SU-DHL-6 (cell line): ENCODE measurements around the gene ZBTB7B.

Experiments used
- H2AFZ ChIP-seq: fragments of 200-600 bp; sonication (generic); 2 replicates; pipeline ENCODE4 v1.6.1; 2014; ENCODE audit warnings: low read depth, mild to moderate bottlenecking, moderate library complexity, mixed read lengths, antibody characterized with exemption, low read length; ENCODE audit not compliant: severe bottlenecking
- H3F3A ChIP-seq: fragments of 200-600 bp; shearing (Covaris generic); 2 replicates; pipeline ENCODE4 v1.6.0; 2016; ENCODE audit warnings: antibody characterized with exemption, mild to moderate bottlenecking; ENCODE audit not compliant: insufficient read depth
- H3K27ac ChIP-seq: fragments of 200-600 bp; sonication (generic); 2 replicates; pipeline ENCODE4 v1.5.1; 2016; ENCODE audit warnings: low read depth, mild to moderate bottlenecking, low read length, moderate library complexity, mixed read lengths
- H3K27me3 ChIP-seq: fragments of 200-600 bp; sonication (generic), shearing (Covaris generic); 2 replicates; pipeline ENCODE4 v1.6.0; 2014; ENCODE audit warnings: mild to moderate bottlenecking, low read length
- H3K36me3 ChIP-seq: fragments of 200-600 bp; sonication (generic); 2 replicates; pipeline ENCODE4 v1.6.1; 2014; ENCODE audit warnings: mild to moderate bottlenecking, low read length, mixed read lengths
- H3K4me2 ChIP-seq: fragments of 300-600, 200-600 bp; shearing (Covaris generic), sonication (generic); 2 replicates; pipeline ENCODE4 v1.6.0; 2014; ENCODE audit warnings: low read length, low read depth, mild to moderate bottlenecking; ENCODE audit not compliant: poor library complexity, severe bottlenecking
- H3K4me3 ChIP-seq: fragments of 200-600 bp; sonication (generic); 2 replicates; pipeline ENCODE4 v1.5.1; 2014; ENCODE audit warnings: antibody characterized with exemption, low read length, mild to moderate bottlenecking, mixed read lengths; ENCODE audit not compliant: insufficient read depth, poor library complexity, severe bottlenecking
- H3K79me2 ChIP-seq: fragments of 200-600 bp; sonication (generic); 2 replicates; pipeline ENCODE4 v1.6.1; 2014; ENCODE audit warnings: mild to moderate bottlenecking, low read length, moderate library complexity; ENCODE audit not compliant: insufficient read depth
- H3K9ac ChIP-seq: fragments of 200-600 bp; sonication (generic); 2 replicates; pipeline ENCODE4 v1.7.0; 2014; ENCODE audit warnings: mild to moderate bottlenecking, low read length
- H3K9me2 ChIP-seq: fragments of 200-600 bp; sonication (generic); replicated peaks from 2 replicates; pipeline ENCODE4 v1.6.1; 2014; ENCODE audit warnings: low read length; ENCODE audit not compliant: insufficient read depth
- H3K9me3 ChIP-seq: fragments of 200-600 bp; sonication (generic); 2 replicates; pipeline ENCODE4 v1.6.1; 2014; ENCODE audit warnings: low read length, mixed read lengths; ENCODE audit not compliant: insufficient read depth
- H4K20me1 ChIP-seq: fragments of 200-600 bp; sonication (generic); 2 replicates; pipeline ENCODE4 v1.6.1; 2014; ENCODE audit warnings: low read depth, mild to moderate bottlenecking, antibody characterized with exemption, low read length, moderate library complexity, mixed read lengths
- CTCF ChIP-seq: fragments of 200-600 bp; sonication (generic); IDR thresholded peaks from one replicate; pipeline ENCODE4 v1.5.1; 2017; ENCODE audit warnings: antibody characterized with exemption, mild to moderate bottlenecking, low read length, moderate library complexity; ENCODE audit not compliant: insufficient read depth, poor library complexity, severe bottlenecking
- EZH2phosphoT487 ChIP-seq: fragments of 200-600 bp; sonication (generic), shearing (Covaris generic); conservative IDR thresholded peaks from 2 replicates; pipeline ENCODE4 v1.6.1; 2018; ENCODE audit warnings: mild to moderate bottlenecking, antibody characterized with exemption, low read length, moderate library complexity, mixed read lengths

Gene ZBTB7B

GRCh38 chr1:154957091-154957657 lies 45.4 kb upstream of the ZBTB7B start:
- peaks cover 25% of the 10 kb centered on the region for H3F3A ChIP-seq
- no peak overlapping the region for H3K4me3 ChIP-seq
- no peak for TF ChIP-seq EZH2phosphoT487
- no peak for TF ChIP-seq CTCF
- H3K27me3 ChIP-seq = no peaks in the 10 kb centered on the region
- no peaks in the 10 kb centered on the region for H3K9me2 ChIP-seq
- H3K9ac ChIP-seq = no peak overlapping the region
- no peaks in the 10 kb centered on the region for H3K9me3 ChIP-seq
- no peaks in the 10 kb centered on the region for H3K36me3 ChIP-seq
- no peak overlapping the region for H3K27ac ChIP-seq
- H3K79me2 ChIP-seq = peaks cover 12% of the 10 kb centered on the region
- H4K20me1 ChIP-seq = no peaks in the 10 kb centered on the region
- H2AFZ ChIP-seq = no peak overlapping the region
- no peak overlapping the region for H3K4me2 ChIP-seq

- no peaks in the 10 kb centered on the region for H4K20me1 ChIP-seq
- no peak overlapping the region for H3K27ac ChIP-seq
- H3K36me3 ChIP-seq = no peaks in the 10 kb centered on the region
- no peak overlapping the region for H2AFZ ChIP-seq
- TF ChIP-seq EZH2phosphoT487 = no peak
- H3K27me3 ChIP-seq = no peaks in the 10 kb centered on the region
- peaks cover 12% of the 10 kb centered on the region for H3K79me2 ChIP-seq
- no peak overlapping the region for H3K9ac ChIP-seq
- H3K4me2 ChIP-seq = no peak overlapping the region
- H3F3A ChIP-seq = peaks cover 29% of the 10 kb centered on the region
- no peaks in the 10 kb centered on the region for H3K9me3 ChIP-seq
- no peak overlapping the region for H3K4me3 ChIP-seq
- H3K9me2 ChIP-seq = no peaks in the 10 kb centered on the region
Observed at GRCh38 chr1:154958036-154958435, 44.6 kb upstream of the ZBTB7B start.

- Histone ChIP-seq H3K9me3 (no peaks in the 10 kb centered on the region), H3K27ac (no peak overlapping the region), H3K36me3 (peaks cover 3% of the 10 kb centered on the region; the same call in 1 of the 2 replicates), H3K9ac (no peak overlapping the region), H3K27me3 (no peaks in the 10 kb centered on the region), H3F3A (peaks cover 32% of the 10 kb centered on the region), H2AFZ (no peak overlapping the region), H3K4me2 (no peak overlapping the region), H3K79me2 (peaks cover 12% of the 10 kb centered on the region), H3K4me3 (no peak overlapping the region), H4K20me1 (no peaks in the 10 kb centered on the region), H3K9me2 (no peaks in the 10 kb centered on the region)
- TF ChIP-seq EZH2phosphoT487 = no peak
- TF ChIP-seq CTCF = no peak
Observed at GRCh38 chr1:154958681-154959425, 43.7 kb upstream of the ZBTB7B start.

- H3K79me2 ChIP-seq = peaks cover 12% of the 10 kb centered on the region
- H3K36me3 ChIP-seq = peaks cover 3% of the 10 kb centered on the region; the same call in 1 of the 2 replicates
- no peak overlapping the region for H3K27ac ChIP-seq
- H2AFZ ChIP-seq = no peak overlapping the region
- H3K9ac ChIP-seq = no peak overlapping the region
- no peaks in the 10 kb centered on the region for H3K9me3 ChIP-seq
- no peaks in the 10 kb centered on the region for H4K20me1 ChIP-seq
- no peak overlapping the region for H3K4me3 ChIP-seq
- no peak for TF ChIP-seq CTCF
- TF ChIP-seq EZH2phosphoT487 = no peak
- peaks cover 37% of the 10 kb centered on the region for H3F3A ChIP-seq
- no peaks in the 10 kb centered on the region for H3K27me3 ChIP-seq
- H3K9me2 ChIP-seq = no peaks in the 10 kb centered on the region
- no peak overlapping the region for H3K4me2 ChIP-seq
Observed at GRCh38 chr1:154959426-154959780, 43.2 kb upstream of the ZBTB7B start.
